Muscle layer of colon (tissue), 2 donors: ENCODE results near the gene MSX1.

Experiments
- H3K27ac ChIP-seq: one replicate; pipeline ENCODE4 v1.7.0; 2013; ENCODE audit warnings: low read depth, mild to moderate bottlenecking, low read length, moderate library complexity
- H3K27me3 ChIP-seq, 2 donors: one replicate each; pipeline ENCODE4 v1.7.0; 2013; ENCODE audit warnings: low read length in 2 of 2, mild to moderate bottlenecking in 2 of 2; ENCODE audit not compliant: insufficient read depth in 2 of 2, control insufficient read depth in 1 of 2
- H3K36me3 ChIP-seq: one replicate; pipeline ENCODE4 v1.7.0; 2013; ENCODE audit warnings: mild to moderate bottlenecking, low read length; ENCODE audit not compliant: insufficient read depth
- H3K4me1 ChIP-seq: one replicate; pipeline ENCODE4 v1.7.0; 2013; ENCODE audit warnings: mild to moderate bottlenecking, low read length; ENCODE audit not compliant: insufficient read depth
- H3K4me3 ChIP-seq, 2 donors: one replicate each; pipeline ENCODE4 v1.7.0; 2013; ENCODE audit warnings: low read length in 2 of 2, low read depth in 1 of 2, mild to moderate bottlenecking in 1 of 2, moderate library complexity in 1 of 2
- H3K9ac ChIP-seq: one replicate; pipeline ENCODE4 v1.7.0; 2013; ENCODE audit warnings: low read length
- H3K9me3 ChIP-seq: one replicate; pipeline ENCODE4 v1.7.0; 2013; ENCODE audit warnings: mild to moderate bottlenecking, low read length
- donor health status: abdominal sarcoma.
- donor health status: Adenocarcinoma of cecum.

The MSX1 gene

DNA sequence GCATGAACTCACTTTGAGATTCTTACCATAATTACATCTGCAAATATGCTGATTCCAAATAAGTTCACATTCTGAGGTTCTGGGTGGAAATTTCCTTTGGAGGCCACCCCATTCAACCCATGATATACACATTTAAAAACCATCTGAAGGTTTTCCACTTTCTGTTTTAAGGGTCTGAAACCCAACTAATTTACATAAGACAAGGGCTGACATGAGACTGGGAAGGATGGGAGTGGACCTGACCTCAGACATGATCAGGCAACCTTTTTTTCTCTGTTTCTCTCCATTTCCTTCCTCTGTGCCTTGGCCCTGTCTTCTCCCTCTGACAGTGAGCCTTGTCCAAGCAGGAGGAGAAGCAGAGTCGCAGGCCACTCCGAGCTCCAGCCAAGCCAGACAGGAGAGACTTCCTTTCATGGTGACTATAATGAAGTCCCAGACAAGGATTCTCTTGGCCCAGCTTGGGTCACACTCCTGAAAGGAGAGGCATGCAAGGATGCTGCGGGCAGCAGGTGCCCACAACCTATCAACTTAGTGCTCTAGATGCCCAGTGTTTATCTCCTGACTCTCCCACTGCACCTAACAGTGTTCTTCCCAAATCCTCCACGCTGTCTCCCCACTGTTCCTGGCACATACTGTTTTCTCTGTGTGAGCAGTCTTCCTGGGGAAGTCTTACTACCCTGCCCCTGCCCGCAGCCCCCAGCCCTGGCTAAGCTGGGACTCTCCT, 39.9 kb downstream of the MSX1 start:
- Histone ChIP-seq H3K4me1 (no peaks in the 10 kb centered on the region), H3K4me3 (no peak overlapping the region), H3K27ac (no peak overlapping the region), H3K27me3 (no peaks in the 10 kb centered on the region), H3K36me3 (no peaks in the 10 kb centered on the region), H3K9me3 (no peaks in the 10 kb centered on the region), H3K9ac (no peak overlapping the region)

GRCh38 chr4:4901877-4902276, 42.4 kb downstream of the MSX1 start:
- Histone ChIP-seq H3K9me3 (no peaks in the 10 kb centered on the region), H3K27me3 (no peaks in the 10 kb centered on the region), H3K4me1 (no peaks in the 10 kb centered on the region), H3K36me3 (no peaks in the 10 kb centered on the region), H3K4me3 (no peak overlapping the region), H3K9ac (no peak overlapping the region), H3K27ac (no peak overlapping the region)

DNA sequence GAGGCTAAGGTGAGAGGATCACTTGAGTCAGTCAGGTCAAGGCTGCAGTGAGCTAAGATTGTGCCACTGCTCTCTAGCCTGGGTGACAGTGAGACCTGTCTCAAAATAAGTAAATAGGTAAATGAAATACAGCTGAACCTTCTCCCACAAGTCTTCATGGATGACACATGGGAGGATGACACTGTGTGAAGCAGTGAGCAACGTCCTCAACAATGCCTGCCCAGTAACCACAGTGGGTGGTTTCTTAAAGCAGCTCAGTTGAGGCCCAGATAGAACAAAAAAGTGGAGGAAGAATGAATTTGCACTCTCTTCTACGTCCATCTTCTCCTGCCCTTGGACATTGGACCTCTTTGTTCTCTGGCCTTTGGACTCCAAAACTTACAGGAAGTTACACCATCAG, 52.7 kb downstream of the MSX1 start:
- Histone ChIP-seq H3K36me3 (no peaks in the 10 kb centered on the region), H3K27ac (no peak overlapping the region), H3K4me1 (no peaks in the 10 kb centered on the region), H3K9me3 (no peaks in the 10 kb centered on the region), H3K27me3 (no peaks in the 10 kb centered on the region), H3K9ac (no peak overlapping the region), H3K4me3 (no peak overlapping the region)

- H3K9ac ChIP-seq = no peak overlapping the region
- H3K27ac ChIP-seq = no peak overlapping the region
- H3K27me3 ChIP-seq = no peaks in the 10 kb centered on the region
- H3K36me3 ChIP-seq = no peaks in the 10 kb centered on the region
- no peaks in the 10 kb centered on the region for H3K4me1 ChIP-seq
- H3K4me3 ChIP-seq = no peak overlapping the region
- no peaks in the 10 kb centered on the region for H3K9me3 ChIP-seq
These were observed 53.7 kb downstream of the MSX1 start for GRCh38 chr4:4913147-4913561.
